NCI-H526 (cell line): ENCODE results near the gene ATP6V0E1.
A peak's percentile ranks its signal among the peaks of the same experiment; 100 is the strongest.

Experiments used
- DNase-seq, 2 experiments: peaks; one replicate each; lab custom pipeline; 2025; lab: John Stamatoyannopoulos, UW

Gene ATP6V0E1

DNA sequence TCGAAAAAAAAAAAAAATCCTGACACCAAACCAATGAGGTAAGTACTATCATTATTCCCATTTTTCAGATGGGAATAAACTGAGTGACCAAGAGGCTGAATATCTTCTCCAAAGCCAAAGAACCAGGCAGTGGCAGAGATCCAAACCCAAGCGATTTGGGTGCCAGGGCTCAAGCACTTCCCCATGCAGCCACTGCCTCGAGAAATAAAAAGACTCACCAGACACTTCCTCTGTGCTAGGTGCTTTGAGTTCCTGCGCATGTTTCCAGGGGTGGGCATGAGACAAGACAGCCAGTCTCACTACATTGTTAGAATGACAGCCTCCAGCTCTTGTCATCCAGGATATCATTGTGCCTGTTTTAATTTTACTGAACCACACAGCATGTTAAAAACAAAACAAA is 26.6 kb upstream of the ATP6V0E1 start:
- DNase-seq = no peak

DNA sequence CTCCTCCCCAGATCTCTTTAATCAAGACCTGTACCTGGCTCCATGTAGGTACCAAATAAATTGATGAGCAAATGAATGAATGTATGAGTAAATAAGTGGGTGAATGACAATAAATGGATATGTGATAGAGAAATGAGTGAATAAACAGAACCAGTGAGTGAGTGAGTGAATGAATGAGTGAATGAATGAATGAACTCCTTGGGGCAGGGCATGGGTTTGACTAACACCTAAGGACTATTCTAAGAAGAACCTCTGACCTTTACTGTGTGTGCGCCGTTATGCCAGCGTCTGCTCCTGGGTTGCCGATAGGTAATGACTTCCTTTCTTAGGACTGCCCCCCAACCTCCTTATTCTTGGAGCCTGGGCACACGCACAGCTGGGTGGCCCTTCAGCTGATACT is 26.1 kb upstream of the ATP6V0E1 start:
- DNase-seq = no peak

DNA sequence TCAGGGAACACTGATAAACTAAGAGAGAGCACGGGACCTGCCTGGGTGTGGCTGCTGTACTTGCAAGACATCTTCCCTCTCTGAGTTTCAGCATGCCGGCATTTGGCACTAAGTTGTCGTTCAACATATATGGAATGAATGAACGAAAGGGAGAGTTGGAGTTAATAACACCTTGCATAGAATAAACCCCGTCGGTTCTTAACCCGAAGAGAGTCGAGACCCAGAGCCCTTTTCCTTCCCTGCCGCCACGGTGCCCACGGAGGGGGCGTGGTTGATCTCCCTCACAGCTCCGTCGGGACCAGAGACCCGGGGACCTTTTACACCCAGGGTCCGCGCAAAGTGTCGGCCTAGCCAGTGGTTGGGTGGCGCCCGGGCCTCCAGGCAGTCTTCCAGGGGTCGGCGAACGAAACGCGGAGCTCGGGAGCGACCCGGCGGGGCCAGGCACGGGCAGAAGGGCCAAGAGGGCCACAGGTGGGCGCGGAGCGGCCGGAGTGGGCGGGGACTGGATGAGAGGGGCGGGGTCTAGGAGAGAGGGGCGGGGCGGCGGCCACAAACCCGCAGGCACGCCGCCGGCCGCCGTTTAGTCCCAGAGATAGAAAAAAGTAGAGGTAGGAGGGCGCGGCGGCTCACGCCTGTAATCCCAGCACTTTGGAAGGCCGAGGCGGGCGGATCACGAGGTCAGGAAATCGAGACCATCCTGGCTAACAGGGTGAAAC is 25.1 kb upstream of the ATP6V0E1 start:
- peak in 1 of 2 experiments; percentile 54 for DNase-seq

DNA sequence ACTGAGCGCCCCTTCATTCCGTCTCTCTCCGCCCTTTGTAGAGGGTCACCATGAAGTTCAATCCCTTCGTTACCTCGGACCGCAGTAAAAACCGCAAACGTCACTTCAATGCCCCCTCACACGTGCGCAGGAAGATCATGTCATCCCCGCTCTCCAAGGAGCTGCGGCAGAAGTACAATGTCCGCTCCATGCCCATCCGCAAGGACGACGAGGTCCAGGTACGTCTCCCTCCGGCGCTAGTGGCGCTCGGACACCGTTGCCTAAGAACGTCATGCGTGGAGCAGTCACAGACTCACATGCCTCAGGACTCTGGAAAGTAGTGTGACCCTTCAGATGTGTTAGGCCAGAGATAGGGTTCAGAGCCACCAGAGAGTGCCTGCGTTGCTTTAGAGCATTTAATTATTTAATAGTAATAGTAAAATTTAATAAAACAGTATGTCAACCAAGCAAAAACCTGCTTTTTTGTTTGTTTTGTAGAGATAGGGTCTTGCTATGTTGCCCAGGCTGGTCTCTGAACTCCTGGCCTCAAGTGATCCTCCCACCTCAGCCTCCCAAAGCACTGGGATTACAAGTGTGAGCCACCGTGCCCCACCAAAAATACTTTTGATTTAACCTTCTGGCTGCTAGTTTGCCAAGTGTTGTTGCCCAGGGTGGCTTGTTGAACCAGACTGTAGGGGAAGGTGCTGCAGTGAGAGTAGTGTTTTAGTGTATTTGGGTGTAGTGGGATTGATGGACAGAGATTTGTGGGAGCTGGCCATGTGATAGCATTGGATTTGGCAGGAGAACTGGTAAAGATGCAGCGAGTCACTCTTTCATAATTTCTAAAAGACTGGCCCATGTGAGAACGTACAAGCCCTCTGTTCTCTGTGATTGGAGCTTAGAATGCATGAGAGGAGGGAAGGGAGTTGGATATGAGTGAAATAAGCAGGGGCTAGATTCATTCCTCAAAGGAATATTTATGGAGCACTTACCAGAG is 23.5 kb upstream of the ATP6V0E1 start:
- no peak for DNase-seq

DNA sequence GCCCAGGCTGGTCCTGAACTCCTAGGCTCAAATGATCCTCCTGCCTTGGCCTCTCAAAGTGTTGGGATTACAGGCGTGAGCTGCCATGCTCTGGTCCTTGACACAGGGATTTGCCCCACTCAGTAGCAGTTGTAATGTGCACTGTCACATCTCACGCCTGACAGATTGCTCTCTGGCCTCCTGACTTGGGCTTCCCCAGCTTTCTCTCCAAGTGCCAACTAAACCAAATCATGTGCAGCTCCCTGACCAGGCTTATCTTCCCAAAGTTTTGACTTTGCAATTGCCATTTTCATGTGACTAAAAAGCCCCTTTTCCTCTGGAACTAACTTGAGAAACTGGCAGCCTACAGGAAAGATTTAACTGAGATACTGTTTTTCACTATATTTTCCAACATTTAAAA is 13.7 kb upstream of the ATP6V0E1 start:
- DNase-seq = no peak

DNA sequence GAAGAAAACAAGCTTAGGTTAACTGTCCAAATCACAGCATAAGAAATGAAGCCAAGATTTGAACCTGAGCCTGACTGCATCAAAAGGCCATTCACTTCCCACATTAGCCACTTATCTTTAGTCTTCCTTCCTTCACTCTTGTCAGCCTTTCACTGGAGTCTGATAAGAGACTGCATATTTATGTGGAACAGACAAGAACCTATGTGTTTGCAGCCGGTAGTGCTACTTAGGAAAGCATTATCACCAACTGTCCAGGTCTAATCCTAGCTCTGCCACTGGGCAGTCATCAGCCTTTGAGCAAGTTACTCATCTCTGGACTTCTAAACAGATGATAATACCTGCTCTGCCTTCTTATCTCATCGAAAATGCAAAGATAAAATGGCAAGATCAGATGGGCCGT is 12.1 kb upstream of the ATP6V0E1 start:
- DNase-seq = no peak

DNA sequence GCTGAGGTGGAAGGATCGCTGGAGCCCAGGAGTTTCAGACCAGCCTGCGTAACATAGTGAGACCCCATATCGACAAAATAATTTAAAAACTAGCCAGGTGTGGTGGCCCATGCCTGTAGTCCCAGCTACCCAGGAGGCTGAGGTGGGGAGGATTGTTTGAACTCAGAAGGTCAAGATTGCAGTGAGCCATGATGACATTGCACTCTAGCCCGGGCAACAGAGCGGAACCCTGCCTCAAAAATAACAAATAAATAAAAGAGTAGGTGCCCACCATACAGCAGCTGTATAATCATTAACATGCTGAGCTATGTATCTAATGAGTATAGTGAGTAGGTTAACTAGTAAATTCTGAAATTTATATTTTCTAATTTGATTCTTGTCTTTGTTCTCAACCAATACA is 11.0 kb upstream of the ATP6V0E1 start:
- no peak for DNase-seq

DNA sequence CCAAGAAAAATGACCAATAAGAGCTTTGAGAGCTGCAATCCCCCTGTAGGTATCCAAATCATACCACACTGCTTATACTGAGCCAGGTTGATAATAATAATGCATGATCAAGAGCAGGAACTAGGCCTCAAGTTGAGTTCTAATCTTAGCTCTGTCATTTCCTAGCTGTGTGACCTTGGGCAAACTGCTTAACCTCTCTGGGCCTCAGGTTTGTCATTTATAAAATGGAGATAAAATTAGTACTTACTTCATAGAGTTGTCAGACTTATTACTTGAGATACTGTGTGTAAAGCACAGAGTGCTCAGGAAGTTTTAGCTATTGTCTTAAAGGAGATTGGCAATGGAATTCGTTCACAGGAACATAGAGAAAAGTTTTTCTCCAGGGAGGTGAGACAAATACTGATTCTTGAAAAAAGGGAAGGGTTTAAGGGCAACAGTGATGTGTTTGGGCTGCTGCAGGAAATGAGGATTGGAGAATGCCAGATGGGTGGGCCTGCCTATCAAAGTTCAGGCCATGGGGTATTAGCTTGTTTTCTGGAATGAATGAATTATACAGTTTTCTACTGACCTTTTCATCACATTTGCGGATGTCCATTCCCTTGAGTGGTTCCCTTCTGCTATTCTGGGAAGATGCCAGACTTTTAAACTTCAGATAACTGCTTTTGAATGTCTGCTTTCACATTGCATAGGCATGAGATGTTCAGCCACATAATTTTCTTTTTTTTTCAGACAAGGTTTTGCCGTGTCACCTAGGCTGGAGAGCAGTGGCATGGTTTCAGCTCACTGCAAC is 10.2 kb upstream of the ATP6V0E1 start:
- DNase-seq = no peak

DNA sequence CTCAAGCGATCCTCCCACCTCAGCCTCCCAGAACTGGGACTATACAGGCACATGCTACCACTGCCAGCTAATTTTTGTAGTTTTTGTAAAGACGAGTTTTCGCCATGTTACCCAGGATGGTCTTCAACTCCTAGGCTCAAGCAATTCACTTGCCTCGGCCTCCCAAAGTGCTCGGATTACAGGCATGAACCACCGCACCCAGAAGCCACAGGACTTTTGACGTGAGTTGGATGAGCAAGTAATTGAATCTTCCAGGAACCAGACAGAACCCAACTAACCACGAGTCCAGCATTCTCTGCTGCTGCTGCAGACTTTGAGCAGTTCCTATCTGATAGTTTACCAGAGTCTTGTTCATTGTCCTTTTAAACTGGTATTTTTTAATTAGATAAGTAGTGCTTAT is 9.6 kb upstream of the ATP6V0E1 start:
- no peak for DNase-seq

DNA sequence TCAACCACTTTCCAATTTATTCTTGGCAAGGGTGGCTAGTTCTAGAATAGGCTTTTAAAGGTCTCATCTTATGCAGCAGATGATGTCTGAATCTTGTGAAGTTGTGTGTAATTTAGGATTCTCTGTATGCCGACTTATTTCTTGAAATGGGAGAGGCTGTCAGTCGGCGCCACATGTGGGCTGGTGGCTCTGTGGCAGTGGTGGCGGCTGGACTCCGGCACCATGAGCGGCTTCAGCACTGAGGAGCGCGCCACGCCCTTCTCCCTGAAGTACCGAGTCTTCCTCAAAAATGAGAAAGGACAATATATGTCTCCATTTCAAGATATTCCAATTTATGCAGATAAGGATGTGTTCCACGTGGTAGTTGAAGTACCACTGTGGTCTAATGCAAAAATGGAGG is 8.3 kb upstream of the ATP6V0E1 start:
- no peak for DNase-seq

DNA sequence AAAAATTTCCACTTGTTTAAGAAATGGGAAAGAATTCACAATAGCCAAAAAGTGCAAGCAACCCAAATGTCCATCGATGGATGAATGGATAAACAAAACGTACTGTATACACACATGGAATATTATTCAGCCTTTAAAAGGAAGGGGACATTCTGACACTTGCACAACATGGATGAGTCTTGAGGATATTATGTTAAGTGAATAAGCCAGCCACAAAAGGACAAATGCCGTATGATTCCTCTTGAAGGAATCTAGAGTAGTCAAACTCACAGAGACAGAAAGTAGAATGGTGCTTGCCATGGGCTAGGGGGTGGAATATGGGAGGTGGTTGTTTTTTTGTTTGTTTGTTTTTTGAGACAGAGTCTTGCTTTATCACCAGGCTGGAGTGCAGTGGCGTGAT is 3.8 kb upstream of the ATP6V0E1 start:
- DNase-seq = no peak

DNA sequence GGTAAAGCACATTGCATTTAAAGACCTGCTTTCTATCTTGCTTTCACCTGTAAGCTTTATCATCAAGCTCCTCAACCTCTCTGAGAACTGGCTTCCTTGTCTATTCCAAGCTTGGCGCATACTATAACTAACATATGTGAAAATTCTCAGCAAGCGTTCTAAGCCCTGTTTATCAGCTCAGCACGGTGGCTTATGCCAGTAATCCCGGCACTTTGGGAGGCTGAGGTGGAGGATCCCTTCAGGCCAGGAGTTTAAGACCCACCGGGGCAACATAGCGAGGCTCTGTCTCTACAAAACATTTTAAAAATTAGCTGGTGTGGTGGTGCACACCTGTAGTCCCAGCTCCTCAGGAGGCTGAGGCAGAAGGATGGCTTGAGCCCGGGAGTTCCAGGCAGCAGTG is 1.6 kb upstream of the ATP6V0E1 start:
- no peak for DNase-seq

DNA sequence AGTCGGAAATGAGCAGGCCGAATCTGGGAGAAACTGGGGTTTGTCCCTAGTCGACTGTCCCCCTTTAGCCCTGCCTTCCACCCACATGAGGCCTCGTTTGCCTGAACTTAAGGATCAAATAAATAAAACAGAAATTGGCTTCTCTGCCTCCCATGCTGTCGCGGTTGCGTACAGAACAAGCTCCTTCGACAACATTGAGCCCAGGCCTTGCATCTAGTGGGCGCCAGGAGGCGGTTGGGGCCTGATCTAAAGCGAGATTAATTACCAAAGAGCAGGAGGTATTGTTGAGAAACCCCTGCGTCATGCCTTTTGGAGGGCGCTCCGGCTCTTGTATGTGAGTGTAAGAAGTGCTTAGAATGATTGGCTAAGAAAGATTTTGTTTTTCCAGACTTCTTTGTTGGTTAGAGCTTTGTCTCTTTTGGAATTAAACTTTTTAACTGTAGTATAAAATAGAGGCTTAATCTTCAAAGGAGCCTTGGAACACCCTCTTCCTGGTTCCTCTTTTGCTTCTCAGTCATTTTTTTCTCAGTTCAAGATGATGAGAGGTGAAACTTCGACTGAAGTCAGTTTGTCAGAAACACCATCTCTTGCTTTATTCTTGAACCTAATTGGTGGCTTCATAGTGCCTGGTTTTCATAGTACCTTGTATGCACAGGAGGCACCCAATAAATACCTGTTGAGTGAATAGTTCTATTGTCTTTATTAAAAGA is 828 bp downstream of the ATP6V0E1 start:
- peak in 1 of 2 experiments; percentile 62 for DNase-seq

DNA sequence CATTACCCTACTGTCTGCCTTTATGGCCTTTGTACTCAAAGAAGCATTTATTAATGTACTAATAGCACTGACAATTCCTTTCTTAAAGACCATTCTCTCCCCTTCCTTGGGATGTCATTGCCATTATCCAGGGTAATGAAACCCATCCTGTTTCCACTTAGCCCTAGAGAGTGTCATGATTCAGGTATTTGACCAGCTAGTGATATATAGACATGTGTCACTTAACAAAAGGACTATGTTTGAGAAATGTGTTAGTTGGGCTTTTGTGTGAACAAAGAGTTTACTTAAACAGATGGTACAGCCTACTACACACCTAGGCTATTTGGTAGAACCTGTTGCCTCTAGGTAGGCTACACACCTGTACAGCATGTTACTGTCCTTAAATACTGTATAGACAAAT is 2.0 kb downstream of the ATP6V0E1 start:
- DNase-seq = no peak

DNA sequence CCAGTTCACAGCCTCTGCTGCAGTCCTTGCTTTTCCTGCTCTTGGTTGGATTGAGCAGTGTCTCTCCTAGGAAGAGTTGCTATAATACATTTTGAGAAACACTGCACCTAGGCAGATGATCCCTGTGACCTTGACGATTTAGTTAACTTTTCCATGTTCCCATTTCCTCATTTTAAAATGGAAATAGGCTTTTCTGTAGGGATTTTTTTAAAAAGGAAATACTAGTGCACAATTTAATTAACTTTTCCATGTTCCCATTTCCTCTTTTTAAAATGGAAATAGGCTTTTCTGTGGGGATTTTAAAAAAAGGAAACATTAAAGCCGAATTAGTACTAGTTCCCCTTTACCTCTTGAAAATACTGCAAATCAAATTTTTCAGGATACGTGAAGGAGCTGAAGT is 4.7 kb downstream of the ATP6V0E1 start:
- DNase-seq = no peak

DNA sequence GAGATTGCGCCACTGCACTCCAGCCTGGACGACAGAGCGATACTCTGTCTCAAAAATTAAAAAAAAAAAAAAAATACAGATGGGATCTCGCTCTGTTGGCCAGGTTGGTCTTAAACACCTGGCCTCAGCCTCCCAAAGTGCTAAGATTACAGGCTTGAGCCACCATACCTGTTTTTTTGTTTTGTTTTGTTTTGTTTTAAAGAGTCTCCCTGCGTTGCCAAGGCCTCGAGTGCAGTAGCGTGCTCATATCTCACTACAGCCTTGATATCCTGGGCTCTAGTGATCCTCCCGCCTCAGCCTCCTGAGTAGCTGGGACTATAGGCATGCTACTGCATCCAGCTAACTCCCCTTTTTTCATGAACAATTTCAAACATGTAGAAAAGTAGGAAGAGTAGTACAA is 7.2 kb downstream of the ATP6V0E1 start:
- no peak for DNase-seq

DNA sequence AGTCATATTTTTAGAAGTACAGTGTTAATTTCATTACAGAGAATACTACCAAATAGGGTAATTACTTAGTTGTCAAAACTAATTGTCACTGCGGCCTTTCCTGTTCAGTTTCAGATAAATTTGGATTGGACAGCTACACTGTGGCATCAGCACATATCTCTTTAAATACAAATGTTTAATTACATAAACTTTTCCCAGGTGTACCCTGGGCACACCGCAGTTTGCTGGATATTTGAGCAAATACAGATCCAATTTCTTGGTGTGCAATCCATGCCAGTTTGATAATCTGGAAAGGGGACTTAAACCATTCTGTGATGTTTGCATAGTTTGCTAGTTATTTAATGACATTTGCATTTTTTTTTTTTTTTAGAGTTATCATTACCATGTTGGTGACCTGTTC is 10.8 kb downstream of the ATP6V0E1 start:
- DNase-seq = no peak

DNA sequence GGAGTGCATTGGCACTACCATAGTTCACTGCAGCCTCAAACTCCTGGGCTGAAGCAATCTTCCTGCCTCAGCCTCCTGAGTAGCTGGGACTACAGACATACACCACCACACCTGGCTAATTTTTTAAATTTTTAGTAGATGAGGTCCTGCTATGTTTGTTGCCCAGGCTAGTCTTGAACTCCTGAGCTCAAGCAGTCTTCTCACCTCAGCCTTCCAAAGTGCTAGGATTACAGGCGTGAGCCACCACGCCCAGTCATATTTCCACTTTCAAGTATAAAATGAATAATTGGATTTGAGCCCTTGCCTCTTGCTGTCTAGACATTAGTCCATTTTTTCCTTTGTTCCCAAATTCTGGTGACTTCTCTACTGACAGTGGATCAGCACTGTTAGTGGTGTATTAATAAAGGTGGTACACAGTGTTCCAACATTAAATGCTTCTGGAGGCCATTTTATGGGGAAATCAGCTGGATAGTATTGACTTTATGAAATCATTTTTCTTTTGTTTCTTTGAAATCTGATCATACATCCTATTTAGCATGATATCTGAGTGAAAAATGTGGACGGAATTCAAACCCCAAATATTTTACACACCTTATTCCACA is 15.9 kb downstream of the ATP6V0E1 start:
- no peak for DNase-seq

DNA sequence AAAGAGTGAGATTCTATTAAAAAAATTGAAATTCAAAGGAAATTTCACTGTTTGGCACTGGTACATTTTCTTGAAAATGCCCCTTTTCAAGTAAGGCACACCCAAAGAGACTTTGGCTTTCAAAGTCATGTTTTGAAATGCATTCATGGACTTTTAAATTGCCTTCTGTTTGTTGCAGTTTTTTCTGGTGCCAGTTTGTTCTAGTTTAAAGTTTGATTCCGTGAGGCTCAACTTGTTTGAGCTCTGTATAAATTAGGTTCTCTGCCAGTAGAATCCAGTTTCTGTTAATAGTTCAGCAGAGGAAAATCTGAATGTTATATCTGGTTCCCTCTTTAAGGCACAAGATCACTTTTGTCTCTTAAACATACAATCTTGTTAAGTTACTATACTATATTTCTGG is 16.4 kb downstream of the ATP6V0E1 start:
- no peak for DNase-seq

DNA sequence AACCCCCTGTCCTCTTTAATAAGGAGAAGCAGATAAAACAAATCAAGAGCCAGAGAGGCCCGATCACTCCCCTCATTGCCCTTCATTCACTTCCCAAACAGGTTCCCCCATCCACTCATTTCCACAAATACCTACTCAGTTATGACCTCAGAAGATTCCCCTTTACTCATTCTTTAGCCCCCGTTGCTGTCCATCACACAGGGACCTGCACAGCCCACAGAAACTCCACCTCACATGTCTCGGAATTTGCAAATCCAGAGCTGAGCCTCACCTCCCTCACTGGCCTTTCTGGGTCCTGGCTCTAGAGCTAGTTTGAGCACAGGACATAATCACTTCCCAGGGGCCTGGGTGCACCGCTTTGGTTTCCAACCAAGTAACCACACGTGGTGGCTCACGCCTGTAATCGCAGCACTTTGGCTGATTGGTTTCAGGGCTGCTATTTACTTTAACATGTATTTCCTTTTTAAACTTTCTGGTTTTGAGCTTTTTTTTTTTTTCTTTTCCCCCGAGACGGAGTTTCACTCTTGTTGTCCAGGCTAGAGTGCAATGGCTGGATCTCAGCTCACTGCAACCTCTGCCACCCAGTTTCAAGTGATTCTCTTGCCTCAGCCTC is 17.8 kb downstream of the ATP6V0E1 start:
- DNase-seq = no peak

DNA sequence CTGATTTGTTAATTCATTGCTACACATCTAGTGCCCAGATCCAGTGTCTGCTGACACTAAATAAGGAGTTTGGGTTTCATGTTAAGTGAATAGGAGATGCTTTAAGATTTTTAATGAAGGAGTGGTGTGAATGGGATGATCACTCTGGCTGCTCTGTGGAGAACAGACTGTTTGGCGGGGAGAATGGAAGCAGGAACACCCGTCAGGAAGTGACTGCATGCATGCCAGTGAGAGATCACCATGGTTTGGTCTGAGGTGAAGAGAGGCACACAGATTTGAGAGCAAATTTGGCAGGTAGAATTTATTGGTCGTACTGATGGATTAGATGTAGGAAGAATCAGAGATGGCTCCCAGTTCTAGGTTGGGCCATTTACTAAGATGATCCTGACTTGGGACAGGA is 19.8 kb downstream of the ATP6V0E1 start:
- no peak for DNase-seq
